K562 (cell line): Measurements from ENCODE around the gene PRKCSH.

Experiments used
- ARHGAP35 ChIP-seq: fragments of 450-650 bp; IDR thresholded peaks from 2 replicates; pipeline ENCODE4 v1.6.1; 2018; ENCODE audit not compliant: partially characterized antibody
- BMI1 ChIP-seq: fragments of 150-350 bp; IDR thresholded peaks from 2 replicates; pipeline ENCODE4 v1.6.1; 2014; ENCODE audit warnings: low read length
- GABPA ChIP-seq: fragments of 200-800 bp; sonication (Bioruptor generic); conservative IDR thresholded peaks from 2 replicates; pipeline ENCODE4 v1.6.1; 2016; ENCODE audit warnings: low read depth, missing genetic modification characterization, missing compliant biosample characterization
- GATAD2A ChIP-seq: fragments of 450-650 bp; IDR thresholded peaks from 2 replicates; pipeline ENCODE4 v1.6.1; 2017
- NEUROD1 ChIP-seq: fragments of 150-350 bp; IDR thresholded peaks from 2 replicates; pipeline ENCODE4 v1.6.1; 2014; ENCODE audit warnings: borderline replicate concordance, low read length, low read depth; ENCODE audit not compliant: partially characterized antibody
- POLR2A ChIP-seq: fragments of 450-650 bp; conservative IDR thresholded peaks from 2 replicates; pipeline ENCODE4 v1.6.1; 2016
- SAP30 ChIP-seq: fragments of 200-600 bp; sonication (generic); IDR thresholded peaks from 2 replicates; pipeline ENCODE4 v1.6.1; 2012; ENCODE audit warnings: borderline replicate concordance, low read depth, mild to moderate bottlenecking, moderate library complexity, low read length, control low read depth, inconsistent platforms; ENCODE audit not compliant: insufficient read depth, poor library complexity, severe bottlenecking
- TAF7 ChIP-seq: fragments of 450-650 bp; IDR thresholded peaks from 2 replicates; pipeline ENCODE4 v1.6.1; 2016; ENCODE audit warnings: missing genetic modification characterization, missing compliant biosample characterization
- ZNF76 ChIP-seq: fragments of 250-450 bp; sonication (Bioruptor Pico); IDR thresholded peaks from 2 replicates; pipeline ENCODE4 v1.4.0; 2020; ENCODE audit warnings: mild to moderate bottlenecking, moderate library complexity, borderline replicate concordance
- ZNF766 ChIP-seq: fragments of 200-800 bp; sonication (Bioruptor generic); conservative IDR thresholded peaks from 2 replicates; pipeline ENCODE4 v1.6.1; 2016; ENCODE audit warnings: missing genetic modification characterization, missing compliant biosample characterization
- TF ChIP-seq, protein P1 (sequence below), 3 experiments: IDR thresholded peaks in 2 of 3; conservative IDR thresholded peaks in 1 of 3; 2 replicates each; pipeline ENCODE4 v1.5.1; 2011 to 2012; ENCODE audit warnings: low read length in 3 of 3, mild to moderate bottlenecking in 3 of 3, control low read depth in 2 of 3, improper control_type of control experiment in 1 of 3, inconsistent platforms in 1 of 3, low read depth in 1 of 3, mixed read lengths in 1 of 3, moderate library complexity in 1 of 3; ENCODE audit not compliant: insufficient read depth in 2 of 3
- TF ChIP-seq, protein P2 (sequence below): sonication (generic); formaldehyde crosslinking; IDR thresholded peaks from 2 replicates; pipeline ENCODE4 v1.8.0; 2022; ENCODE audit warnings: mild to moderate bottlenecking, missing genetic modification reagents, borderline replicate concordance
- TF ChIP-seq, protein P3 (sequence below): sonication (generic); formaldehyde crosslinking; IDR thresholded peaks from 2 replicates; pipeline ENCODE4 v1.5.0; 2020; ENCODE audit warnings: missing genetic modification reagents
- TF ChIP-seq, protein P4 (sequence below): sonication (generic); formaldehyde crosslinking; IDR thresholded peaks from 2 replicates; pipeline ENCODE4 v1.4.0; 2020; ENCODE audit warnings: mild to moderate bottlenecking, missing genetic modification reagents

DNA sequence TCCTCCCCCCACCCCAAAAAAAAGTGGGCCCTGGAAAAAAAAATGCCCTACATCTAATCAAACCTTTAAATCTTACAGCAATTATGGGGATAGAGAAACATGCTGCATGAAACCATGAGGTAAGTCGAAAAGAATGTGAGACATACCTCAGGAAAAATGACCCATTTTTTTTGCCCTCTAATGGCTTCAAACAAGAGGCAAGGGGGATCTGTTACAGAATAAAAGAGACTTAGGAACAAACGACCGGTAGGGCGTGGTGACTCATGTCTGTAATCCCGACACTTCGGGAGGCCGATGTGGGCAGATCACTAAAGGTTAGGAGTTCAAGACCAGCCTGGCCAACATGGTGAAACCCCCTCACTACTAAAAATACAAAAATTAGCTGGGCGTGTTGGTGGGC lies 24.8 kb upstream of the PRKCSH start:
- no peak for TF ChIP-seq TAF7 (tag)
- no peak for TF ChIP-seq BMI1
- TF ChIP-seq, protein P1, sequence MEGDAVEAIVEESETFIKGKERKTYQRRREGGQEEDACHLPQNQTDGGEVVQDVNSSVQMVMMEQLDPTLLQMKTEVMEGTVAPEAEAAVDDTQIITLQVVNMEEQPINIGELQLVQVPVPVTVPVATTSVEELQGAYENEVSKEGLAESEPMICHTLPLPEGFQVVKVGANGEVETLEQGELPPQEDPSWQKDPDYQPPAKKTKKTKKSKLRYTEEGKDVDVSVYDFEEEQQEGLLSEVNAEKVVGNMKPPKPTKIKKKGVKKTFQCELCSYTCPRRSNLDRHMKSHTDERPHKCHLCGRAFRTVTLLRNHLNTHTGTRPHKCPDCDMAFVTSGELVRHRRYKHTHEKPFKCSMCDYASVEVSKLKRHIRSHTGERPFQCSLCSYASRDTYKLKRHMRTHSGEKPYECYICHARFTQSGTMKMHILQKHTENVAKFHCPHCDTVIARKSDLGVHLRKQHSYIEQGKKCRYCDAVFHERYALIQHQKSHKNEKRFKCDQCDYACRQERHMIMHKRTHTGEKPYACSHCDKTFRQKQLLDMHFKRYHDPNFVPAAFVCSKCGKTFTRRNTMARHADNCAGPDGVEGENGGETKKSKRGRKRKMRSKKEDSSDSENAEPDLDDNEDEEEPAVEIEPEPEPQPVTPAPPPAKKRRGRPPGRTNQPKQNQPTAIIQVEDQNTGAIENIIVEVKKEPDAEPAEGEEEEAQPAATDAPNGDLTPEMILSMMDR (IDR thresholded peaks at IDR 0.05 in 2 of 3, conservative IDR thresholded peaks at IDR 0.05 in 1 of 3; ENCODE audit: insufficient read depth in 2 of 3, low read depth in 1 of 3, low read length in 3 of 3): no peak
- TF ChIP-seq NEUROD1: no peak
- TF ChIP-seq, protein P2, sequence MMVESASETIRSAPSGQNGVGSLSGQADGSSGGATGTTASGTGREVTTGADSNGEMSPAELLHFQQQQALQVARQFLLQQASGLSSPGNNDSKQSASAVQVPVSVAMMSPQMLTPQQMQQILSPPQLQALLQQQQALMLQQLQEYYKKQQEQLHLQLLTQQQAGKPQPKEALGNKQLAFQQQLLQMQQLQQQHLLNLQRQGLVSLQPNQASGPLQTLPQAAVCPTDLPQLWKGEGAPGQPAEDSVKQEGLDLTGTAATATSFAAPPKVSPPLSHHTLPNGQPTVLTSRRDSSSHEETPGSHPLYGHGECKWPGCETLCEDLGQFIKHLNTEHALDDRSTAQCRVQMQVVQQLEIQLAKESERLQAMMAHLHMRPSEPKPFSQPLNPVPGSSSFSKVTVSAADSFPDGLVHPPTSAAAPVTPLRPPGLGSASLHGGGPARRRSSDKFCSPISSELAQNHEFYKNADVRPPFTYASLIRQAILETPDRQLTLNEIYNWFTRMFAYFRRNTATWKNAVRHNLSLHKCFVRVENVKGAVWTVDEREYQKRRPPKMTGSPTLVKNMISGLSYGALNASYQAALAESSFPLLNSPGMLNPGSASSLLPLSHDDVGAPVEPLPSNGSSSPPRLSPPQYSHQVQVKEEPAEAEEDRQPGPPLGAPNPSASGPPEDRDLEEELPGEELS (CRISPR knock-in tag): no peak
- TF ChIP-seq GABPA (tag): no peak
- no peak for TF ChIP-seq SAP30
- TF ChIP-seq ARHGAP35: no peak
- TF ChIP-seq, protein P3, sequence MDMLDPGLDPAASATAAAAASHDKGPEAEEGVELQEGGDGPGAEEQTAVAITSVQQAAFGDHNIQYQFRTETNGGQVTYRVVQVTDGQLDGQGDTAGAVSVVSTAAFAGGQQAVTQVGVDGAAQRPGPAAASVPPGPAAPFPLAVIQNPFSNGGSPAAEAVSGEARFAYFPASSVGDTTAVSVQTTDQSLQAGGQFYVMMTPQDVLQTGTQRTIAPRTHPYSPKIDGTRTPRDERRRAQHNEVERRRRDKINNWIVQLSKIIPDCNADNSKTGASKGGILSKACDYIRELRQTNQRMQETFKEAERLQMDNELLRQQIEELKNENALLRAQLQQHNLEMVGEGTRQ (CRISPR knock-in tag): no peak
- no peak for TF ChIP-seq GATAD2A
- no peak for TF ChIP-seq ZNF766 (CRISPR knock-in tag)
- TF ChIP-seq ZNF76 (CRISPR knock-in tag): no peak
- TF ChIP-seq POLR2A: no peak
- TF ChIP-seq, protein P4, sequence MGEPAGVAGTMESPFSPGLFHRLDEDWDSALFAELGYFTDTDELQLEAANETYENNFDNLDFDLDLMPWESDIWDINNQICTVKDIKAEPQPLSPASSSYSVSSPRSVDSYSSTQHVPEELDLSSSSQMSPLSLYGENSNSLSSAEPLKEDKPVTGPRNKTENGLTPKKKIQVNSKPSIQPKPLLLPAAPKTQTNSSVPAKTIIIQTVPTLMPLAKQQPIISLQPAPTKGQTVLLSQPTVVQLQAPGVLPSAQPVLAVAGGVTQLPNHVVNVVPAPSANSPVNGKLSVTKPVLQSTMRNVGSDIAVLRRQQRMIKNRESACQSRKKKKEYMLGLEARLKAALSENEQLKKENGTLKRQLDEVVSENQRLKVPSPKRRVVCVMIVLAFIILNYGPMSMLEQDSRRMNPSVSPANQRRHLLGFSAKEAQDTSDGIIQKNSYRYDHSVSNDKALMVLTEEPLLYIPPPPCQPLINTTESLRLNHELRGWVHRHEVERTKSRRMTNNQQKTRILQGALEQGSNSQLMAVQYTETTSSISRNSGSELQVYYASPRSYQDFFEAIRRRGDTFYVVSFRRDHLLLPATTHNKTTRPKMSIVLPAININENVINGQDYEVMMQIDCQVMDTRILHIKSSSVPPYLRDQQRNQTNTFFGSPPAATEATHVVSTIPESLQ (CRISPR knock-in tag): no peak
